Retinal pigment epithelial cell (primary cell): ENCODE data around the gene LYRM2.

Experiments used
- DNase-seq: peaks from one replicate; pipeline ENCODE4 v3.0.0-alpha.2; 2010; ENCODE audit warnings: low read depth
- H3K4me3 ChIP-seq: 2 replicates; pipeline ENCODE4 v1.5.1; 2011; ENCODE audit warnings: mild to moderate bottlenecking, low read length, control low read depth, moderate library complexity
- CTCF ChIP-seq: conservative IDR thresholded peaks from 2 replicates; pipeline ENCODE4 v1.5.1; 2011; ENCODE audit warnings: low read depth, low read length, control low read depth, inconsistent platforms

The LYRM2 gene

GRCh38 chr6:89638320-89639195 is at the start of gene LYRM2:
Gene LYRM2, minus strand, starts transcription at chr6:89638747. Its CDS starts 31 bp downstream, at chr6:89638716.
- TF ChIP-seq CTCF: peak; percentile 6
- H3K4me3 ChIP-seq: peak within 1 kb of the TSS; percentile 79
- DNase-seq: peak; percentile 82

GRCh38 chr6:89688328-89688727 is 49.8 kb upstream of the LYRM2 start:
- DNase-seq: no peak
- no peak overlapping the region for H3K4me3 ChIP-seq
- no peak for TF ChIP-seq CTCF

- H3K4me3 ChIP-seq: no peak overlapping the region
- no peak for TF ChIP-seq CTCF
- DNase-seq: no peak
These were observed 46.8 kb upstream of the LYRM2 start for GRCh38 chr6:89685311-89685710.

- DNase-seq: no peak
- H3K4me3 ChIP-seq: no peak overlapping the region
- TF ChIP-seq CTCF: no peak
These were observed 44.4 kb upstream of the LYRM2 start for GRCh38 chr6:89682991-89683390.

- no peak overlapping the region for H3K4me3 ChIP-seq
- DNase-seq: no peak
- no peak for TF ChIP-seq CTCF
These were observed 43.5 kb upstream of the LYRM2 start for GRCh38 chr6:89681983-89682564.

GRCh38 chr6:89680551-89680950 is 42.0 kb upstream of the LYRM2 start:
- TF ChIP-seq CTCF: no peak
- no peak overlapping the region for H3K4me3 ChIP-seq
- DNase-seq: no peak

GRCh38 chr6:89680150-89680549 is 41.6 kb upstream of the LYRM2 start:
- DNase-seq: no peak
- no peak overlapping the region for H3K4me3 ChIP-seq
- no peak for TF ChIP-seq CTCF
